Activated T-helper 1 cell treated with anti-CD3 and anti-CD28 coated beads, Interleukin-12 subunit alpha, Interleukin-12 subunit beta, Interleukin-2, Interleukin-4 antibody, amounts not matched to agents 30 ng/mL and 10 ng/mL and 1 ng/mL, durations not matched to agents 14 hours and 24 hours and 36 hours (primary cell): ENCODE data around the gene METTL2B. TPM values are rescaled to one million over a fixed set of nuclear protein-coding genes. Genes with fewer than 3 reads are reported as not detected.
"Not testable (repeated sequence)": the region's sequence is repeated elsewhere in the genome, so short reads cannot be mapped to it uniquely, and the experiment has no call there.

ENCODE experiments used
- DNase-seq: peaks from one replicate; pipeline ENCODE4 v3.0.0; 2021; ENCODE audit warnings: low spot score
- H3K27ac Mint-ChIP-seq: one replicate; pipeline ENCODE4 v1.8.0; 2021; ENCODE audit warnings: mild to moderate bottlenecking, mixed read lengths
- H3K27me3 Mint-ChIP-seq: one replicate; pipeline ENCODE4 v1.8.0; 2022; ENCODE audit warnings: mild to moderate bottlenecking, moderate library complexity, mixed read lengths; ENCODE audit not compliant: insufficient read depth
- H3K36me3 Mint-ChIP-seq: one replicate; pipeline ENCODE4 v1.8.0; 2021; ENCODE audit warnings: low read depth, mixed read lengths
- H3K4me1 Mint-ChIP-seq: one replicate; pipeline ENCODE4 v1.8.0; 2021; ENCODE audit warnings: low read depth, mixed read lengths
- H3K4me3 Mint-ChIP-seq: one replicate; pipeline ENCODE4 v1.8.0; 2021; ENCODE audit warnings: mild to moderate bottlenecking, moderate library complexity, mixed read lengths
- H3K9me3 Mint-ChIP-seq: one replicate; pipeline ENCODE4 v1.8.0; 2021; ENCODE audit warnings: mixed read lengths
- intact Hi-C: fragments of 100-400 bp; cut with micrococcal nuclease; formaldehyde crosslinking; loops from one replicate; pipeline ENCODE4 v1.15.1; 2024
- total RNA-seq: library from RNA; stranded (reverse); gene quantifications from 2 replicates; pipeline ENCODE4 v1.2.3, GENCODE V29; 2022

The METTL2B gene
- total RNA-seq, 1 donor from 2014 or later, result 64.9 TPM

DNA sequence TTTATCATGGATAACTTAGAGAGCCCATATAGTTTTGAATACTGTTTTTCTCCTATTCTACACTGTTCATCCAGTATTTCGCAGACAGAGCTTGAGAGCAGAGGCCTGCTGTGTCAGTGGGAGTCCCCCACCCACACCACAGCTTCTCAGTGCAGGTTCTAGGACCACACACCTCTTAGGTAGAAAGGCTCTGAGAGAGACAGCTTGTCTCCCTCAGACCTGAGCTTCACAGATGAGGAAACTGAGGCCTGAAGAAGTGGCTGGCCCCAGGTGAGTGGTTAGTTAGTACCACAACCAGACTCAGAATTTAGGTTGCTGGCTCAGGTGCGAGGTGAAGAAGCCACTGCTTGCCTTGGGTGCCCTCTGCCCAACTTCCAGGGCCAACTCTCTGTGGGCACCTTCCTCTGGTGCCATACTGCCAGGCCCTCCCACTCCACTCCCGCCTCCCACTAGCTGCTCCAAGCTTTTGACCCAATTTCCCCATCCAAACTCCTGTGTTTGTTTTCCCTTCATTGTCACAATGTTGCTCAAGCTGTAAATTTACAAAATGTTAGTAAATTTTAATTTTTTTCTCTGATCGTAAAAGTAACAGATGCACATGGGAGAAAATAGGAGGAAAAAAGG is 28.5 kb upstream of the METTL2B start:
- peaks cover 47% of the 10 kb centered on the region for H3K4me1 Mint-ChIP-seq
- no peak for DNase-seq
- no peak overlapping the region for H3K4me3 Mint-ChIP-seq
- no peaks in the 10 kb centered on the region for H3K9me3 Mint-ChIP-seq
- peaks cover 23% of the 10 kb centered on the region for H3K27me3 Mint-ChIP-seq
- intact Hi-C loops, result no loop called here
- H3K27ac Mint-ChIP-seq, result no peak overlapping the region
- H3K36me3 Mint-ChIP-seq, result peaks cover 5% of the 10 kb centered on the region

DNA sequence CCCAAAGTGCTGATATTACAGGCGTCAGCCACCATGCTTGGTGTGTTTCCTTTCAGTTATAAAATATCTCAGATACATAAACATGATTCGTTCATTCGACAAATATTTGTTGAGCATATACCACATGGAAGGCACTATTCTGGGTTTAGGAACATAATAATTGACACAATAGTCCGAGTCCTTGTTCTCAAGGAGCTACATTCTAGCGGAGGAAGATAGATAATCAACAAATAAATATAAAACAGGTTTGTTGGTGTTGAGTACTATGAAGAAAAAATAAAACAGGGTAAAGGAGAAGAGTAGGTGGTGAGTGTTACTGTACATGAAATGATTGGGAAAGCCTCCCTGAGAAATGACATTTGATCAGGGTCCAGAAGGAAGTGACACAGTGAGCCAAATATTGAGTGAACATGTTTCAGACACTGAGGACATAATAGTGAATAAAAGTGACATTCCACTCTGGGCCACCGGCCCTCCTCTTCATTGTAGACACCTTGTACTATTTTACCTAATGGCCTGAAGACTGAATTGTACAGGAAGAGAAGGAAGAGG is 27.7 kb upstream of the METTL2B start:
- Mint-ChIP-seq H3K9me3 (no peaks in the 10 kb centered on the region), H3K4me3 (no peak overlapping the region), H3K36me3 (peaks cover 5% of the 10 kb centered on the region), H3K4me1 (peaks cover 47% of the 10 kb centered on the region), H3K27me3 (peaks cover 23% of the 10 kb centered on the region), H3K27ac (no peak overlapping the region)
- no peak for DNase-seq
- intact Hi-C loops, result no loop called here

DNA sequence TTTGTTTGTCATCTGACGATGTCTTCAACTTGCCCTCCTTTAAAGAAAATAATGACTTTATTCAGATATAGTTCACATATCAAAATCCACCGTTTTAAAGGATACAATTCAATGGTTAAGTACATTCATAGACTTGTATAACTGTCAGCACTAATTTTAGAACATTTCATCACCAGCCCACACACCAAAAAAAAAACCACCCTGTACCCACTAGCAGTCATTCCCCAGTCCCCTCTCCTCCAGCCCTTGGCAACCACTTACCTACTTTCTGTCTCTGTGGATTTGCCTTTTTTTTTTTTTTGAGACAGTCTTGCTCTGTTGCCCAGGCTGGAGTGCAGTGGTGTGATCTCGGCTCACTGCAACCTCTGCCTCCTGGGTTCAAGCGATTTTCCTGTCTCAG is 26.1 kb upstream of the METTL2B start:
- peak overlapping the region; percentile 54 for H3K27ac Mint-ChIP-seq
- intact Hi-C loops, result loop anchor here (1.0 to 10.0 kb wide), 5 partner anchors 9 to 1084 kb away; partner anchors contain the start of genes SND1 and STRIP2
- H3K4me1 Mint-ChIP-seq, result peaks cover 48% of the 10 kb centered on the region
- H3K9me3 Mint-ChIP-seq, result no peaks in the 10 kb centered on the region
- H3K4me3 Mint-ChIP-seq, result no peak overlapping the region
- DNase-seq, result no peak
- H3K36me3 Mint-ChIP-seq, result peaks cover 7% of the 10 kb centered on the region
- H3K27me3 Mint-ChIP-seq, result peaks cover 24% of the 10 kb centered on the region

DNA sequence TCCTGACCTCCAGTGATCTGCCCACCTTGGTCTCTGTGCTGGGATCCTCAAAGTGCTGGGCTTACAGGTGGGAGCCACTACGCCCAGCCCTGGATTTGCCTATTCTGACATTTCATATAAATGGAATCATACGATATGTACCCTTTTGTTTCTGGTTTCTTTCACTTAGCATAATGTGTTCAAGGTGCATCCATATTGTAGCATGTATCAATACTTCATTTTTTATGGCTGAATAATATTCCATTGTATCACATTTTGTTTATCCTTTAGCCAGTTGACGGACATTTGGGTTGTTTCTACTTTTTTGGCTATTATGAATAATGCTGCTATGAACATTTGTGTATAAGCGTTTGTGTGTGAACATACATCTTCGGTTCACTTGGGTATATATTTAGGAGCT is 25.6 kb upstream of the METTL2B start:
- H3K9me3 Mint-ChIP-seq, result no peaks in the 10 kb centered on the region
- peaks cover 24% of the 10 kb centered on the region for H3K27me3 Mint-ChIP-seq
- H3K4me1 Mint-ChIP-seq, result peaks cover 49% of the 10 kb centered on the region
- intact Hi-C loops, result loop anchor here (1.0 to 10.0 kb wide), 5 partner anchors 8 to 1084 kb away; partner anchors contain the start of genes SND1 and STRIP2
- H3K4me3 Mint-ChIP-seq, result no peak overlapping the region
- DNase-seq, result no peak
- peaks cover 8% of the 10 kb centered on the region for H3K36me3 Mint-ChIP-seq
- peak overlapping the region; percentile 48 for H3K27ac Mint-ChIP-seq

DNA sequence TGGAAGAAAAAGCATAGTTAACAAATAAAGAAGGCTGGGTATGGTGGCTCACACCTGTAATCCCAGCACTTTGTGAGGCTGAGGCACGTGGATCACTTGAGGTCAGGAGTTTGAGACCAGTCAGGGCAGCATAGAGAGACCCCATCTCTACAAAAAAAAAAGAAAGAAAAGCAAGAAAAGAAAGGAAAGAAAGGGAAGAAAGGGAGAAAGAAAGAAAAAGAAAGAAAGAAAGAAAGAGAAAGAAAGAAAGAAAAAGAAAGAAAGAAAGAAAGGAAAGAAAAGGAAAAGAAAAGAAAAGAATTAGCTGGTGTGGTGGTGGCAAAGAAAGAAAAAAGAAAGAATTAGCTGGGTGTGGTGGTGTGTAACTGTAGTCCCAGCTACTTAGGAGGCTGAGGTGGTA is 24.0 kb upstream of the METTL2B start:
- Mint-ChIP-seq H3K9me3 (no peaks in the 10 kb centered on the region), H3K4me1 (peaks cover 57% of the 10 kb centered on the region), H3K27me3 (peaks cover 20% of the 10 kb centered on the region), H3K4me3 (peak overlapping the region; percentile 34), H3K27ac (peak overlapping the region; percentile 69), H3K36me3 (peaks cover 18% of the 10 kb centered on the region)
- intact Hi-C loops, result loop anchor here (10.0 kb wide), 4 partner anchors 598 to 1082 kb away; partner anchors contain the start of genes SND1 and STRIP2
- no peak for DNase-seq

DNA sequence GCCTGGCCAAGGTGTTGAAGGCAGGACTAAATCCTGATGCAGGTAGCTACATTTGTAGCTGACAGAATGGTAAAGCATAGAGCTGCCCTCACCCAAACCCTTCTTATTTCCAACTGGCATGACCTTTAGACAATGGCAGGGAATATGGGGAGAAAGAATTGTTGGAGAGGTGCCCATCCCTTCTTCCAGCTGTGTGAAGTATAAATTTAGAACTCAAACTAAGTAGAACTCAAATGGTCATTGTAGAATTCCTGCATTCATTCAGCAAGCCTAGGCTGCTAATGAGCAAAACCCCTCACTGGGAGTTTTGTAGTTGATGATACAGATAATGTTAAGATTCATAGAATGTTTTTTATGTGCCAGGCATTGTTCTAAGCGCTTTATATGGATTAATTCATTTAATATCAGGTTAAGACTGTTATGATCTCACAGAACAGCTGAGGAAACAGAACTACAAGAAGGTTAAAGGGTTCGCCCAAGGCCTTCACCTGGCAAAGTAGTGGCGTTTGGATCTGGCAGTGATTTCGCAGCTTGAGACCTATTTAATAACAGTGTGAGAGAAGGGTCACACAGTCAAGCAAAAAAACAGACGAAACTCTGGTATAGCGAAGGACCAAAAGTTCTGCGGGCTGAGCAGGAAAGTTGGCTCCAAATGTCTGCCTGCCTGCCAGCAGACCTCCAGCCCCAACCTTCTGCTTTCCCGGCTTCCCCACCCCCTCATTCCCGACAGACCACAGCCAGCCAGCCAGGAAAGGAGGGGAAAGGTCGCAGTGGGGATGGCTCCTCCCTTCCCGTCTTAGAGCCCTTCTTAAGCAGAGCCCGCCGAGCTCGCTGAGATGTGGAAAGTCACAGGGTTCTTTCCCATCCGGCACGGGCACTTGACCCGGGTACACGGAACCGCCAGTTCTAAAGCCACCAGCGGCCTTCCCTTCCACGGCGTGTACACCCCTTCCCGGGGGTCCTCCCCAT is 22.4 kb upstream of the METTL2B start:
- Mint-ChIP-seq H3K9me3 (no peaks in the 10 kb centered on the region), H3K4me3 (peak overlapping the region; percentile 27), H3K27ac (peak overlapping the region; percentile 62), H3K4me1 (peaks cover 65% of the 10 kb centered on the region), H3K27me3 (peaks cover 16% of the 10 kb centered on the region), H3K36me3 (peaks cover 25% of the 10 kb centered on the region)
- intact Hi-C loops, result loop anchor here (10.0 kb wide), 4 partner anchors 599 to 1081 kb away; partner anchors contain the start of genes SND1 and STRIP2
- DNase-seq, result no peak

DNA sequence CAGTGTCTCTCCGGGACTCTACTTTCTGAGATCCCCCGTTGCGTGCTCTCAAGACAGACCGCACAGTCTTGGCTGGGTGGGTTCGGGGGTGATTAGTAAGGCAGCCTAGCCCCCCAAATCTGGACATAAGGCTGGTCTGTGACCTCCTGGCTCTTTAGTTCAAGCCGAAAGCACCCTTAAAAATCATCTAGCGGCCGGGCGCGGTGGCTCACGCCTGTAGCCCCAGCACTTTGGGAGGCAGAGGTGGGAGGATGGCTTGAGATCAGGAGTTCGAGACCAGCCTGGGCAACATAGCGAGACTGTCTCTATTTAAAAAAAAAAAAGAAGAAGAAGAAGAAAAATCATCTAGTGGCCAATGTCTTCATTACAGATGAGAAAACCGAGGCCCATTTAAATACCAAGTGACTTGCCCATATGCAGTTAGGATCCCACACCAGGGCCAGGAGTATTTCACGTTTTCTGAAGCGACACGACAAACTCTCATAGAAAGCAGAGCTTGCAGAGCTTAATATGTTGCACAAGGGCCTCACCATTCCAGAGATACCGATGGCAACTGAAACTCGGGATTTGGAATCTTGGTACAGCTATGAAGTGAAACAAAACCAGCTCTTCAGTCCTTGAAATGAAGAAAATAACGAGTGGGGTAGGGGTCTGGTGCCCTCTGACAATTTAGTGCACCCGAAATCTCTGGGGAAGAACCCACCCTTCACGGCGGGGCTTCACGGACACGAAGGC is 21.6 kb upstream of the METTL2B start:
- Mint-ChIP-seq H3K4me3 (peak overlapping the region; percentile 96), H3K27me3 (peaks cover 16% of the 10 kb centered on the region), H3K4me1 (peaks cover 73% of the 10 kb centered on the region), H3K36me3 (peaks cover 32% of the 10 kb centered on the region), H3K9me3 (no peaks in the 10 kb centered on the region), H3K27ac (peak overlapping the region; percentile 99)
- intact Hi-C loops, result loop anchor here (1.0 to 10.0 kb wide), 12 partner anchors 21 to 1497 kb away; partner anchors contain the start of genes CALU, METTL2B, RBM28 and SND1
- no peak for DNase-seq

DNA sequence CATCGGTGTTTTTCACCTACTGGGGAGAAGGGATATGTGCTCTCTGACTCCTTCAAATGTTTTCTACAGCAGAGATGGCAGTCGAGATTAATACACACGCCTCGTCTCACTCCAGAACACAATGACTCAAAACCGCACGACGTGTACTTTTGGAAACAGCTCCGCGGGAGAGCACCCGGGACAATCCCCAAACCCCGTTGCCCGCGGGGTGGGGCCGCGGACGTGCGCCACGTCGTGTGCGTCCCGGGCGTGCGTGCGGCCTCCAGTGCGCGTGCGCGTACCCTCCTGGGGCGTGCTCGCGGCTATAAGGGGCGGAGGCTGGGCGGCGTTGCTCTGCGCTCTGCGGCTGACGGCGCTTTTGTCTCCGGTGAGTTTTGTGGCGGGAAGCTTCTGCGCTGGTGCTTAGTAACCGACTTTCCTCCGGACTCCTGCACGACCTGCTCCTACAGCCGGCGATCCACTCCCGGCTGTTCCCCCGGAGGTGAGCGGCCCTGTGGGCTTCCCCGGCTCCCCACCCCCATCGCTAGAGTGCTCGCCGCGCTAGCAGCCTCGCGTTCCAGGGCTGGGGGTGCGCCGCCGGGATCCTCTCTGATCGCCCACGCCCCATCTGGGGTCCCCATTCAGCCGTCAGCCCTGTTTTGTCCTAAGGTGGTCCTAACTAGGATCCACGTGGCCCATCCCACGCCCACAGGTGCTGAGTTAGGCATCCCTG is 20.8 kb upstream of the METTL2B start, which contains the start of gene HILPDA:
HILPDA (plus strand) TSS at position 336 of the 712 bp plus-strand sequence. CDS start 1,391 bp downstream, outside the sequence.
- Mint-ChIP-seq H3K4me1 (peaks cover 67% of the 10 kb centered on the region), H3K4me3 (peak within 1 kb of the TSS; percentile 96), H3K27ac (peak within 1 kb of the TSS; percentile 99), H3K9me3 (no peaks in the 10 kb centered on the region), H3K27me3 (peaks cover 16% of the 10 kb centered on the region), H3K36me3 (peaks cover 32% of the 10 kb centered on the region)
- intact Hi-C loops, result loop anchor here (1.0 to 10.0 kb wide), 12 partner anchors 21 to 1497 kb away; partner anchors contain the start of genes CALU, METTL2B, RBM28 and SND1
- DNase-seq, result peak; percentile 95

DNA sequence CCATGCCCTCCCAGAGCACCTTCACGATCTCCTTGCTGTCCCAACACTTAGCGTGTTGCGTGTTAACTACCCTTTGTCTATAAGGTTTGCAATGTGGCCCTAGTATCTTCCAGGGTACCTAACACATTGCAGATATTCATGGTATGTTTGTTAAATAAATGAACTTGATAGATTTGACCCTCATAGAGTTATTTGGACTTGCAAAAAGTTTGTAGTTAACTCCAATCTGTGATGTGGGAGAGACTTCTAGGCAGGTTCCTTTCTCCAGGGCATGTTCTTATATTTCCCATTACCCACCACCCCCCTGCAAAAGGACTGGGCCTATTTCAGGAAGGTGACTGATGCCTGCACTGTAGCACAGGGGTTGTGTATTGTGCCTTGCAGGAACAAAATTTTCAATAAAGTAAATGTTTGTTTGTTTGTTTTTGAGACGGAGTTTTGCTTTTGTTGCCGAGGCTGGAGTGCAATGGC is 20.3 kb upstream of the METTL2B start:
- Mint-ChIP-seq H3K9me3 (no peaks in the 10 kb centered on the region), H3K36me3 (peaks cover 32% of the 10 kb centered on the region), H3K4me1 (peaks cover 61% of the 10 kb centered on the region), H3K4me3 (peak overlapping the region; percentile 96), H3K27me3 (peaks cover 15% of the 10 kb centered on the region), H3K27ac (peak overlapping the region; percentile 99)
- intact Hi-C loops, result loop anchor here (5.0 to 10.0 kb wide), 8 partner anchors 281 to 1496 kb away; partner anchors contain the start of genes CALU, SND1, STRIP2 and UBE2H
- no peak for DNase-seq

DNA sequence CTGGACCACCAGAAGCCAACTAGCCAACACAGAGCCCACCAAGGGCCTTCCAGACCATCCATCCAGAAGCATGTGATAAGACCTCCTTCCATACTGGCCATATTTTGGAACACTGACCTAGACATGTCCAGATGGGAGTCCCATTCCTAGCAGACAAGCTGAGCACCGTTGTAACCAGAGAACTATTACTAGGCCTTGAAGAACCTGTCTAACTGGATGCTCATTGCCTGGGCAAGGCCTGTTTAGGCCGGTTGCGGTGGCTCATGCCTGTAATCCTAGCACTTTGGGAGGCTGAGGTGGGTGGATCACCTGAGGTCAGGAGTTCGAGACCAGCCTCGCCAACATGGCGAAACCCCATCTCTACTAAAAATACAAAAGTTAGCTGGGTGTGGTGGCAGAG is 19.2 kb upstream of the METTL2B start:
- Mint-ChIP-seq H3K4me3 (peak overlapping the region; percentile 96), H3K27ac (peak overlapping the region; percentile 47), H3K36me3 (peaks cover 30% of the 10 kb centered on the region), H3K4me1 (peaks cover 50% of the 10 kb centered on the region)
- DNase-seq, H3K9me3 Mint-ChIP-seq, H3K27me3 Mint-ChIP-seq: not testable (repeated sequence)
- intact Hi-C loops, result loop anchor here (5.0 to 10.0 kb wide), 8 partner anchors 280 to 1495 kb away; partner anchors contain the start of genes CALU, SND1, STRIP2 and UBE2H

DNA sequence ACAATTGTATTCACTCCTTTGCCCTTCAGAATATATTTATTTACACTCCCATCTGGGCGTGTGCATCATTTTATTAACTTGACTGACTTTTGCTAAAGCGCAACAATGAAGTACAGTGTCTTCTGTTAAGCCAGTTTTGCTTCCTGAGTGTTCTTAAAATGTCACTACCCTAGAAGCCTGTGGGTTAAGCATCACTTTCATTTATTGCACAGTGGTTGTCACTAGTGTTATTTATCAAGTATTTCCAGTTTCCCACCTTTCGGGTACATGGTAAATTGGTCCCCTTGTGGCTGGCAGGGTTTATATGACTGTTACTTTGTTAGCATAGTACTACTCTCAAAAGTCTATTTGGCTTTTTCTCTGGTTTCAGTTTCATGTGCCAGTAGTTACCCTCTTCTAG is 17.6 kb upstream of the METTL2B start:
- intact Hi-C loops, result loop anchor here (1.0 to 10.0 kb wide), 13 partner anchors 9 to 1493 kb away; partner anchors contain the start of genes CALU, METTL2B, SND1 and STRIP2

More for the DNA sequence above, 17.6 kb upstream of the METTL2B start:
- peaks cover 37% of the 10 kb centered on the region for H3K36me3 Mint-ChIP-seq
- H3K27ac Mint-ChIP-seq, result peak overlapping the region; percentile 93
- DNase-seq, result no peak
- peak overlapping the region; percentile 96 for H3K4me3 Mint-ChIP-seq
- H3K27me3 Mint-ChIP-seq, result peaks cover 2% of the 10 kb centered on the region
- H3K4me1 Mint-ChIP-seq, result peaks cover 43% of the 10 kb centered on the region
- no peaks in the 10 kb centered on the region for H3K9me3 Mint-ChIP-seq
